VCaP (cell line): Measurements from ENCODE around the gene SRPK2.

ENCODE experiments used
- H3K27ac ChIP-seq: fragments of 450-650 bp; 2 replicates; pipeline ENCODE4 v1.5.1; 2017
- CTCF ChIP-seq: fragments of 450-650 bp; conservative IDR thresholded peaks from 2 replicates; pipeline ENCODE4 v1.5.1; 2017; ENCODE audit warnings: mild to moderate bottlenecking, moderate library complexity

SRPK2 gene

GRCh38 chr7:105125745-105126144 is 263.0 kb downstream of the SRPK2 start:
- H3K27ac ChIP-seq: no peak overlapping the region

GRCh38 chr7:105122619-105123018 is 266.1 kb downstream of the SRPK2 start:
- H3K27ac ChIP-seq: peak overlapping the region; percentile 65
- TF ChIP-seq CTCF: no peak

More at GRCh38 chr7:105125745-105126144, 263.0 kb downstream of the SRPK2 start:
- TF ChIP-seq CTCF: no peak

- no peak for TF ChIP-seq CTCF
- peak overlapping the region; percentile 65 for H3K27ac ChIP-seq
Observed at GRCh38 chr7:105118612-105119600, 269.8 kb downstream of the SRPK2 start.

GRCh38 chr7:105112440-105113418 is 276.0 kb downstream of the SRPK2 start:
- peak overlapping the region; percentile 14; the same call in 1 of the 2 replicates for H3K27ac ChIP-seq
- TF ChIP-seq CTCF: no peak

GRCh38 chr7:105107458-105107857 is 281.3 kb downstream of the SRPK2 start:
- TF ChIP-seq CTCF: no peak
- H3K27ac ChIP-seq: no peak overlapping the region

- no peak overlapping the region for H3K27ac ChIP-seq
- TF ChIP-seq CTCF: no peak
Observed at GRCh38 chr7:105106473-105106872, 282.2 kb downstream of the SRPK2 start.

- TF ChIP-seq CTCF: no peak
- H3K27ac ChIP-seq: no peak overlapping the region
Observed at GRCh38 chr7:105105579-105105978, 283.1 kb downstream of the SRPK2 start.
